GM12878 (cell line): ENCODE results near the gene SBF2. TPM values are rescaled to one million over a fixed set of nuclear protein-coding genes. Genes with fewer than 3 reads are reported as not detected.

Source experiments
- ATAC-seq: fragments of 200-7000 bp; cut with Tn5 transposase; 3 replicates; pipeline ENCODE4 v1.9.1; 2020; ENCODE audit warnings: mild to moderate bottlenecking, moderate library complexity
- BruUV-seq: library from RNA; stranded (reverse); fragments of 400-500 nt; replicated peaks from 2 replicates; lab custom pipeline; 2021; lab: Mats Ljungman, UMichigan
- CTCF ChIA-PET: fragments of 300-600 bp; sonication (Branson Sonifier 250); formaldehyde crosslinking; extraction: SDS; loops from one replicate; lab custom pipeline; 2021; ENCODE audit warnings: inconsistent platforms; lab: Yijun Ruan, JAX
- POLR2A ChIA-PET: fragments of 350-600 bp; formaldehyde crosslinking; extraction: SDS; loops from one replicate; lab custom pipeline; 2021; ENCODE audit warnings: inconsistent platforms; lab: Charles Lee
- RAD21 ChIA-PET: fragments of 300-600 bp; sonication (Branson Sonifier 250); formaldehyde crosslinking; loops from one replicate; lab custom pipeline; 2023; ENCODE audit warnings: antibody characterized with exemption; ENCODE audit not compliant: unreplicated experiment; lab: Charles Lee
- SMC1A ChIA-PET: fragments of 300-600 bp; sonication (Branson Sonifier 250); formaldehyde crosslinking; loops from one replicate; lab custom pipeline; 2023; ENCODE audit not compliant: unreplicated experiment, uncharacterized antibody; lab: Charles Lee
- DNase-seq: peaks from one replicate; pipeline ENCODE4 v3.0.0-alpha.2; 2011; ENCODE audit warnings: low read depth, low spot score
- FAIRE-seq: peaks from 3 replicates; lab custom pipeline; 2011; peaks lifted over from hg19 to GRCh38; lab: Jason Lieb, UNC
- H2AFZ ChIP-seq: 2 replicates; pipeline ENCODE4 v1.6.0; 2011; ENCODE audit warnings: low read depth, low read length, control low read depth; ENCODE audit not compliant: control insufficient read depth
- H3K27ac ChIP-seq: 2 replicates; pipeline ENCODE4 v1.5.1; 2011; ENCODE audit warnings: control low read depth; ENCODE audit not compliant: control insufficient read depth, insufficient read depth
- H3K27me3 ChIP-seq, 2 experiments: replicated peaks in 1 of 2; 2 replicates each; pipeline versions ENCODE4 v1.6.0 to v1.6.1; 2011; ENCODE audit warnings: low read length in 1 of 2; ENCODE audit not compliant: control insufficient read depth in 2 of 2, insufficient read depth in 2 of 2
- H3K36me3 ChIP-seq, 2 experiments: 2 replicates each; pipeline ENCODE4 v1.5.1; 2011; ENCODE audit warnings: low read length in 1 of 2; ENCODE audit not compliant: control insufficient read depth in 2 of 2, insufficient read depth in 2 of 2
- H3K4me1 ChIP-seq: 2 replicates; pipeline ENCODE4 v1.6.1; 2011; ENCODE audit warnings: mild to moderate bottlenecking, low read length, moderate library complexity, mixed read lengths; ENCODE audit not compliant: control insufficient read depth, insufficient read depth
- H3K4me2 ChIP-seq: 2 replicates; pipeline ENCODE4 v1.6.0; 2011; ENCODE audit warnings: control low read depth; ENCODE audit not compliant: control insufficient read depth, insufficient read depth
- H3K4me3 ChIP-seq: fragments of 200-600 bp; sonication (generic); 2 replicates; pipeline ENCODE4 v1.5.1; 2016
- H3K79me2 ChIP-seq: 2 replicates; pipeline ENCODE4 v1.6.0; 2011; ENCODE audit warnings: low read length; ENCODE audit not compliant: control insufficient read depth, insufficient read depth
- H3K9ac ChIP-seq: 2 replicates; pipeline ENCODE4 v1.8.0; 2011; ENCODE audit warnings: low read length, control low read depth, mixed read lengths; ENCODE audit not compliant: control insufficient read depth, insufficient read depth
- H3K9me3 ChIP-seq: replicated peaks from 3 replicates; pipeline ENCODE4 v1.5.1; 2011; ENCODE audit warnings: mild to moderate bottlenecking, low read length; ENCODE audit not compliant: control insufficient read depth, insufficient read depth
- H4K20me1 ChIP-seq: 2 replicates; pipeline ENCODE4 v1.6.0; 2011; ENCODE audit not compliant: control insufficient read depth, insufficient read depth
- DPF2 ChIP-seq: fragments of 450-650 bp; IDR thresholded peaks from 2 replicates; pipeline ENCODE4 v1.6.1; 2017; ENCODE audit warnings: mild to moderate bottlenecking
- EED ChIP-seq: sonication (generic); IDR thresholded peaks from 2 replicates; pipeline ENCODE4 v1.6.1; 2016; ENCODE audit warnings: antibody characterized with exemption, low read depth
- ETV6 ChIP-seq, 2 experiments: fragments of 450-650 bp in 1 of 2; IDR thresholded peaks in 1 of 2; conservative IDR thresholded peaks in 1 of 2; 2 replicates each; pipeline ENCODE4 v1.6.1; 2014; ENCODE audit warnings: antibody characterized with exemption in 1 of 2, borderline replicate concordance in 1 of 2, low read depth in 1 of 2, mild to moderate bottlenecking in 1 of 2, moderate library complexity in 1 of 2
- EZH2 ChIP-seq: IDR thresholded peaks from 2 replicates; pipeline ENCODE4 v1.6.1; 2012; ENCODE audit warnings: low read depth, mild to moderate bottlenecking, control low read depth, inconsistent platforms, low read length, borderline replicate concordance; ENCODE audit not compliant: control insufficient read depth
- HDAC2 ChIP-seq: fragments of 200-600 bp; sonication (generic); IDR thresholded peaks from 2 replicates; pipeline ENCODE4 v1.6.1; 2017
- LARP7 ChIP-seq: fragments of 450-650 bp; IDR thresholded peaks from 2 replicates; pipeline ENCODE4 v1.6.1; 2017; ENCODE audit warnings: mild to moderate bottlenecking
- MTA2 ChIP-seq: fragments of 450-650 bp; IDR thresholded peaks from 2 replicates; pipeline ENCODE4 v1.6.1; 2016; ENCODE audit warnings: low read depth, mild to moderate bottlenecking, moderate library complexity
- NFXL1 ChIP-seq: fragments of 450-650 bp; IDR thresholded peaks from 2 replicates; pipeline ENCODE4 v1.6.1; 2017; ENCODE audit warnings: antibody characterized with exemption, mild to moderate bottlenecking, borderline replicate concordance
- ZNF274 ChIP-seq: IDR thresholded peaks from one replicate; pipeline ENCODE4 v1.8.0; 2011; ENCODE audit not compliant: insufficient read length, insufficient read depth
- WGBS: methylation state at CpG from one replicate; pipeline ENCODE4 v1.1.6; 2016; ENCODE audit warnings: low lambda C conversion rate; ENCODE audit not compliant: insufficient replicate concordance, insufficient coverage; ENCODE audit errors: missing lambda C conversion rate; 5-methylcytosine and 5-hydroxymethylcytosine counted together
- in situ Hi-C: fragments of 300-500 bp; cut with MboI; formaldehyde crosslinking; loops from 9 replicates; pipeline ENCODE4 v1.14.3; 2018; ENCODE audit warnings: mixed read lengths
- intact Hi-C: fragments of 100-400 bp; cut with micrococcal nuclease; formaldehyde crosslinking; loops from one replicate; pipeline ENCODE4 v1.14.2; 2022; ENCODE audit not compliant: unreplicated experiment
- polyA plus RNA-seq, 11 experiments: library from polyadenylated mRNA; depleted of rRNA in 4 of 11; unstranded in 6 of 11; stranded (reverse) in 5 of 11; fragments of >200 nt; fragmentation: Nextera tagmentation in 4 of 11; fragmentation: Illumina TruSeq in 1 of 11; extraction: Ambion mirVana in 4 of 11; extraction: Trizol in 1 of 11; gene quantifications; 1 replicate in 1 of 11; 2 replicates in 10 of 11; pipeline versions ENCODE4 v1.2.1 to v1.2.3, GENCODE V29; 2011 to 2016; ENCODE audit warnings: inconsistent platforms in 2 of 11, missing spikeins in 2 of 11, low read depth in 1 of 11
- total RNA-seq, 4 experiments: library from RNA; depleted of rRNA in 3 of 4; stranded (reverse); fragments of >200 nt in 3 of 4; fragmentation: Illumina TruSeq in 1 of 4; extraction: Trizol in 1 of 4; gene quantifications; 2 replicates each; pipeline versions ENCODE4 v1.2.1 to v1.2.3, GENCODE V29; 2013 to 2021
- TF ChIP-seq, protein P1 (sequence below): fragments of 450-650 bp; IDR thresholded peaks from 2 replicates; pipeline ENCODE4 v1.6.1; 2016; ENCODE audit warnings: mild to moderate bottlenecking

Gene SBF2
- total and polyA plus RNA-seq, 10 of the 15 experiments (the other 5 are each of a cell fraction or from before 2014, with no cell fraction given), result 0.24 to 2.3 (median 1.1) TPM

GRCh38 chr11:9760193-9760575 is 533.8 kb downstream of the SBF2 start:
- Histone ChIP-seq H3K36me3 (no peaks in the 10 kb centered on the region), H2AFZ (no peak overlapping the region), H3K9me3 (no peaks in the 10 kb centered on the region), H3K27me3 (no peaks in the 10 kb centered on the region), H3K4me1 (peaks cover 38% of the 10 kb centered on the region), H4K20me1 (no peaks in the 10 kb centered on the region), H3K4me3 (no peak overlapping the region), H3K9ac (no peak overlapping the region), H3K4me2 (no peak overlapping the region), H3K27ac (no peak overlapping the region), H3K79me2 (no peaks in the 10 kb centered on the region)
- BruUV-seq, result no TSS peak
- intact Hi-C loops, result loop anchor here (5.0 kb wide), 1 partner anchor 77 kb away; no protein-coding TSS in a partner anchor
- FAIRE-seq (no peak), ATAC-seq (no peak), DNase-seq (no peak)
- TF ChIP-seq ZNF274 (no peak), DPF2 (no peak), HDAC2 (no peak), ETV6 (conservative IDR thresholded peaks at IDR 0.05 in 1 of 2, IDR thresholded peaks at IDR 0.05 in 1 of 2; ENCODE audit: borderline replicate concordance in 1 of 2, low read depth in 1 of 2) (no peak), EZH2 (no peak), NFXL1 (no peak), MTA2 (no peak), LARP7 (no peak), EED (no peak)
- TF ChIP-seq, protein P1, sequence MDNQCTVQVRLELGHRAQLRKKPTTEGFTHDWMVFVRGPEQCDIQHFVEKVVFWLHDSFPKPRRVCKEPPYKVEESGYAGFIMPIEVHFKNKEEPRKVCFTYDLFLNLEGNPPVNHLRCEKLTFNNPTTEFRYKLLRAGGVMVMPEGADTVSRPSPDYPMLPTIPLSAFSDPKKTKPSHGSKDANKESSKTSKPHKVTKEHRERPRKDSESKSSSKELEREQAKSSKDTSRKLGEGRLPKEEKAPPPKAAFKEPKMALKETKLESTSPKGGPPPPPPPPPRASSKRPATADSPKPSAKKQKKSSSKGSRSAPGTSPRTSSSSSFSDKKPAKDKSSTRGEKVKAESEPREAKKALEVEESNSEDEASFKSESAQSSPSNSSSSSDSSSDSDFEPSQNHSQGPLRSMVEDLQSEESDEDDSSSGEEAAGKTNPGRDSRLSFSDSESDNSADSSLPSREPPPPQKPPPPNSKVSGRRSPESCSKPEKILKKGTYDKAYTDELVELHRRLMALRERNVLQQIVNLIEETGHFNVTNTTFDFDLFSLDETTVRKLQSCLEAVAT, result no peak
- RAD21 ChIA-PET, result interaction anchor here (0.8 to 3.6 kb wide), 7 partner anchors 15 to 558 kb away, joined by 3 to 21 read pairs (median 4); no protein-coding TSS in a partner anchor
- POLR2A ChIA-PET, result no interaction called here
- CTCF ChIA-PET, result interaction anchor here (0.7 to 3.4 kb wide), 10 partner anchors 9 to 606 kb away, joined by 3 to 27 read pairs (median 4); no protein-coding TSS in a partner anchor
- in situ Hi-C loops, result loop anchor here (5.0 to 10.0 kb wide), 3 partner anchors 217 to 565 kb away; partner anchors contain the start of gene SBF2
- SMC1A ChIA-PET, result interaction anchor here (1.2 to 1.4 kb wide), 2 partner anchors 15 to 94 kb away, joined by 3 to 4 read pairs; no protein-coding TSS in a partner anchor
- WGBS, result 90% methylated on average over 3 of the region's 3 CpGs
